Nephron progenitor cell (in vitro differentiated cells): ENCODE measurements around the gene ELOVL2.

Experiments used
- DNase-seq: peaks from one replicate; pipeline ENCODE4 v3.0.0; 2021
- H3K27ac Mint-ChIP-seq: 2 replicates; pipeline ENCODE4 v1.8.0; 2021; ENCODE audit warnings: mild to moderate bottlenecking, moderate library complexity, mixed read lengths
- H3K27me3 Mint-ChIP-seq: 2 replicates; pipeline ENCODE4 v1.8.0; 2021; ENCODE audit warnings: mild to moderate bottlenecking, low read depth, mixed read lengths; ENCODE audit not compliant: poor library complexity
- H3K36me3 Mint-ChIP-seq: 2 replicates; pipeline ENCODE4 v1.8.0; 2021; ENCODE audit warnings: low read depth, mixed read lengths
- H3K4me1 Mint-ChIP-seq: 2 replicates; pipeline ENCODE4 v1.8.0; 2021; ENCODE audit warnings: mixed read lengths
- H3K4me3 Mint-ChIP-seq: 2 replicates; pipeline ENCODE4 v1.8.0; 2021; ENCODE audit warnings: mild to moderate bottlenecking, moderate library complexity, mixed read lengths
- H3K9me3 Mint-ChIP-seq: 2 replicates; pipeline ENCODE4 v1.8.0; 2021; ENCODE audit warnings: mild to moderate bottlenecking, moderate library complexity, mixed read lengths
- CTCF ChIP-seq: fragments of 200-600 bp; sonication (generic); IDR thresholded peaks from 2 replicates; pipeline ENCODE4 v1.5.0; 2021; ENCODE audit warnings: antibody characterized with exemption

ELOVL2 gene

DNA sequence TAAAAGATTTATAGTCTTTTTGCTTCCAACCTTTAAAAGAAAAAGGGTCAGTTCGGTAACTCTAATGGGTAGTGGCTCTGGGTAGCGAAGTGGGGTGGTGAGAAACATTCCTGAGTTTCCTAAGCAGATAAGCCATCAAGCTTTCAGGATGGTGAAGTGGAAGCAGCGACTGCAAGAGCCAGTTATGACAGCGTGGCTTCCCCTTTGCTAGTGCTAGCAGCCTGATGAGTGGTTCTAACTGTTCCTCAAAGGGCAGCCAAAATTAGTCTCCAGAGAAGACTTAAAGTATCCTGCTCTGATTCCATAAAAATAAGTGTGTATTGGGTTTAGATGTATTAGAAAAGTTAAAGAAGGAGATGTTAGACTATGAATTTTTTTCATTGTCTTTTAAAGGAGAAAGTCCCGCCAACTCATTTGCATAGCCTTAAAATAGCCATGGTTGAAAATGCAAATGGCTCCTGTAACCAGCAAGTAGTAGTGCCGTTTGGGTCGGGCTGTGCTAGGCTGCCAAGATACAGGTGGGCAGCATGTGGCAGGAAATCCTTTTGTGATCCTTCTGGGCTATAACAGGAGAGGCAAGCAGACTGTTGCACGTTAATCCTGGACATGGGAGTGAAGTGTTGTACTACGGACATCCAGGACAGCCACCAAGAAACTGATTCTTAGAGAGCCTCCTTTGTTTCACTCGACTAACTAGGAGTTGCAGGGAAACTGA, 18.0 kb downstream of the ELOVL2 start:
- H3K4me3 Mint-ChIP-seq: no peak overlapping the region
- H3K27ac Mint-ChIP-seq: no peak overlapping the region
- no peaks in the 10 kb centered on the region for H3K36me3 Mint-ChIP-seq
- no peaks in the 10 kb centered on the region for H3K9me3 Mint-ChIP-seq
- H3K4me1 Mint-ChIP-seq: peaks cover 33% of the 10 kb centered on the region
- TF ChIP-seq CTCF: no peak
- DNase-seq: no peak
- H3K27me3 Mint-ChIP-seq: peaks cover 8% of the 10 kb centered on the region

- H3K9me3 Mint-ChIP-seq: no peaks in the 10 kb centered on the region
- DNase-seq: no peak
- peaks cover 35% of the 10 kb centered on the region for H3K4me1 Mint-ChIP-seq
Measured at GRCh38 chr6:11025130-11025529, 19.0 kb downstream of the ELOVL2 start.

GRCh38 chr6:11023032-11023431, 21.1 kb downstream of the ELOVL2 start:
- Mint-ChIP-seq H3K4me1 (peaks cover 27% of the 10 kb centered on the region), H3K36me3 (no peaks in the 10 kb centered on the region), H3K27ac (no peak overlapping the region), H3K27me3 (peaks cover 8% of the 10 kb centered on the region), H3K9me3 (no peaks in the 10 kb centered on the region), H3K4me3 (no peak overlapping the region)
- no peak for TF ChIP-seq CTCF
- DNase-seq: no peak

More at GRCh38 chr6:11025130-11025529, 19.0 kb downstream of the ELOVL2 start:
- TF ChIP-seq CTCF: no peak
- Mint-ChIP-seq H3K4me3 (no peak overlapping the region), H3K36me3 (no peaks in the 10 kb centered on the region), H3K27me3 (peaks cover 8% of the 10 kb centered on the region), H3K27ac (no peak overlapping the region)

GRCh38 chr6:11021714-11022113, 22.4 kb downstream of the ELOVL2 start:
- no peak for TF ChIP-seq CTCF
- no peaks in the 10 kb centered on the region for H3K36me3 Mint-ChIP-seq
- peak overlapping the region; percentile 53 for H3K27ac Mint-ChIP-seq
- peaks cover 8% of the 10 kb centered on the region for H3K27me3 Mint-ChIP-seq
- peaks cover 26% of the 10 kb centered on the region for H3K4me1 Mint-ChIP-seq
- no peaks in the 10 kb centered on the region for H3K9me3 Mint-ChIP-seq
- no peak overlapping the region for H3K4me3 Mint-ChIP-seq
- DNase-seq: no peak

DNA sequence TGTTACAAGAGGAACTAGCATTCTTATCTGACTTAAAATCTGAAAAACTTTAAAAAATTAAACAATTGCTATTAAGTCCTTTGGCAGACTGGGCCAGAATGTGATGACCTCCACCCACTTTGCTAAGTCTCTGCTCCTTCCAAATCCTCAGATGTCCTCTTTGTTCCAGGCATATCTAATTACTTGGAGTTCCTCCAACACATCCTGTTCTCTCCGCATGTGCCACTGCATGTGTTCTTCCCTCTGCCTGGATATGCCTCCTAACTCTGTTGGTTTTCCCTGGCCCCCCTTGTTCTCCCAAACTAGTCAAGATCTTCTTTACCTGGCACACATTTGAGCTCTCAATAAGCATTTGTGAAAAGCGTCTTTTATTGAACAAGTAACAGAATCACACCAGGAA, 23.1 kb downstream of the ELOVL2 start:
- Mint-ChIP-seq H3K4me1 (peaks cover 19% of the 10 kb centered on the region), H3K9me3 (no peaks in the 10 kb centered on the region), H3K27me3 (peaks cover 8% of the 10 kb centered on the region), H3K36me3 (no peaks in the 10 kb centered on the region), H3K4me3 (no peak overlapping the region), H3K27ac (no peak overlapping the region)
- no peak for DNase-seq
- TF ChIP-seq CTCF: no peak

DNA sequence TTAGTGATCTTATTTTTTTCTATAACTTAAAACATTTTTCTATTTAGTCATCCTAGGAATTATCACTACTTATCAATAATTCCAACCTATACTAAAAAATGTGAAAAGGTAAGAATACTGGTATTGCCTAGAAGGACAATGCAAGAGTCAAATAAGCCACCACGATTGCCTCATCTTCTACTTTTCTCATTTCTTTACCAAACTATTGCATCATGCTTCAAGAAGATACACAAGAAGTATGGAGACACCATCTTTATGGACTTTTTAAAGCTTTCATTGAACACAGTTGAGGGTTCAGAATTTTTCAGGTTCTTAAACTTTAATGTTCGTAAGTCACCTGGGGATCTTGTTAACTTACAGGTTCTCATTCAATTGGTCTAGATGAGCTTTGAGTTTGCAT, 25.9 kb downstream of the ELOVL2 start:
- no peak for TF ChIP-seq CTCF
- Mint-ChIP-seq H3K4me1 (peaks cover 23% of the 10 kb centered on the region), H3K4me3 (no peak overlapping the region), H3K27ac (no peak overlapping the region), H3K36me3 (no peaks in the 10 kb centered on the region), H3K9me3 (no peaks in the 10 kb centered on the region), H3K27me3 (peaks cover 9% of the 10 kb centered on the region)
- no peak for DNase-seq
